Middle frontal gyrus (tissue), 1 donor: ENCODE results near the gene ATP5F1D.

Source experiments
- DNase-seq: peaks from one replicate; pipeline ENCODE4 v3.0.0-alpha.2; 2015; ENCODE audit warnings: low spot score; ENCODE audit errors: extremely low spot score

ATP5F1D gene

DNA sequence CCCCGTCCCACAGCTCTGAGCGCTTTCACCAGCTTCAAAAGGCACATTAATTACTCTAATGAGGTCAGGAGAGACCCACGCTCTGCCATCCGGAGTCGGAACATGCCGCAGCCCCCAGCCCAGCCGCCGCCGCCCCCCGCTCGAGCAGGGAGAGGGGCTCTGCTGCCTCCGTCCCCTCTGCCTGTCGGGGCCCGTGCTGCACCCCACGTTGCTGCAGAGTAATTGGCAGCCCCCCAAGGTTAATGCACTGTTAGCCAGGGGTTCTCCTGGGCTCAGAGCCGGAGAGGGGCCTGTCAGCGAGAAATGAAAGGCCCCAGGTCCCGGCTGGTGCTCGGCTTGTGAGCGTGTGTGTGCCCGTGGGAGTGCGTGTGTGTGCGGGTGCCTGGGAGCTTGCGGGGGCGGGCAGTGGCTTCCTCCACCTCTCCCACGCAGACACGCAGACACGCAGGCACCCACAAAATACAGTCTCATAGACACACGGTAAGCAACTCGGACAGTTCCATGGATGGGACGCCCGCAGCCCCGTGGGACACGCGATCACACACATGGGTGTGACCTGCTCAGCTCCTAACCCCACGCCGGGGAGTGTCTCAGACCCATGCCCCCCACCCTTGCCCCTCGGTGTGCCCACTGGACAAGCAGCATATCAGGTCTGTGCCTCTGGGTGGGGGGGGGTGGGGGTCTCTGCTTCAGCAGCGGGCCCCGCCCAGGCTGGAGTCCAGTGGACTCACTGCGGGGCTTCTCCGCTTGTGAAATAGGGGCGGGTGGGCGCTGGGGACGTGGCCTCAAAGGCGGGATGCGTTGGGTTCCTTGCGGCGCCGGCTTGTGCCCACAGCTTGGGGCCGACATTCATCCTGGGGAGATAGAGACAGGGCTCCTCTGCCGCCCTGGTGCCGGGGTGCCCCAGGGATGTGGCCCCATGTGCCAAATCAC, 39.4 kb downstream of the ATP5F1D start:
- DNase-seq, result no peak

DNA sequence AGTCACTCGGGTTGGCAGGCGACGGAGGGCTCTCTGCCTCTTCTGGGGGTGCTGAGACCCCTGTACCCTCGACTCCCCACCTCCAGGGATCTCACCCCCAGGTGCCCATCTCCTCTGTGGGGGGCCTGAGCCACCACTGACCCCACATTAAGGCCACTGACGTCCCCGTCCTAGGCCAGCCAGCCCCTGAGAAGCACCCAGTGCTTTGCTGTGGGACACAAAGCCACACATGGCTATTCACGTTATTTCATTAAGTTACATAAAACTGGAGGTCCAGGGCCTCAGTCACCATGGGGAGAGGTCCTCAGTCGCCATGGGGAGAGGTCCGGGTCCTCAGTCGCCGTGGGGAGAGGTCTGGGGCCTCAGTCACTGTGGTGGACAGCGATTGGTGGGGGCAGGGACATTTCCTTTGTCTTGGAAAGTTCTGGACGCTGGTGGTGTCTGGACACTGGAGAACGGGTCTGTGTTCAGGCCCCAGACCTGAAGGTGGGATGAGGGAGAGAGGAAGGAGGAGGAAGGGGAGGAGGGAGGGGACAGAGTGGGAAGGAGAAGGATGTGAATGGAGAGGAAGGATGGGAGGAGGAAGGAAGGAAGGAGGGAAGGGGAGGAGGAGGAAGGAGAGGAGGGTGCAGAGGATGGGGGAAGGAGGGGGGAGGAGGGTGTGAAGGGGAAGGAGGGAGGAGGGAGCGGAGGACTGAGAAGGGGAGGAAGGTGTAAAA, 40.2 kb downstream of the ATP5F1D start:
- DNase-seq, result no peak

DNA sequence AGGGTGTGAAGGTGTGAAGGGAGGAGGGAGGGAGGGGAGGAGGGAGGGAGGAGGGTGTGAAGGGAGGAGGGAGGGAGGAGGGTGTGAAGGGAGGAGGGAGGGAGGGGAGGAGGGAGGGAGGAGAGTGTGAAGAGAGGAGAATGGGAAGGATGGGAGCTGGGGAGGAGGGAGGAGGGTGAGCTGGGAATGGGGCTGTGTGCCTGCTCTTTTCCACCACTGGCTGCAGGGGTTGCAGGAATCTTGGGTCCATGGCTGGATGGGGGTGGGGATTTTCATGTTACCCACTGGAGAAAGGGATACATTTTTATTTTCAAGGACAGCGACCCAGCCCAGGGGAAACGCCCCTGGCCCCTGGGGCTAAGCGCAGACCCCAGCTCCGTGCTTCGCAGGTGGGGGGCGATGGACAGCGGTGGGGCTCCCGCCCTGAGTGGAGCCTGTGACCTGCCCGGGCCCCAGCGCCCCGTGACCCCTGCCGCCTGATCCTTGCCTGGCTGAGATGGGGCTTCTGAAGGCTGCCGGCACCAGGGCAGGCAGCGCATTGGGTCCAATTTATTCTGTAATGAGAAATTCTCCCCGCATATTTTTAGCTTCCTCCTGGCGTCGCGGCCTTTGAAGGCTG, 41.1 kb downstream of the ATP5F1D start:
- DNase-seq, result no peak

DNA sequence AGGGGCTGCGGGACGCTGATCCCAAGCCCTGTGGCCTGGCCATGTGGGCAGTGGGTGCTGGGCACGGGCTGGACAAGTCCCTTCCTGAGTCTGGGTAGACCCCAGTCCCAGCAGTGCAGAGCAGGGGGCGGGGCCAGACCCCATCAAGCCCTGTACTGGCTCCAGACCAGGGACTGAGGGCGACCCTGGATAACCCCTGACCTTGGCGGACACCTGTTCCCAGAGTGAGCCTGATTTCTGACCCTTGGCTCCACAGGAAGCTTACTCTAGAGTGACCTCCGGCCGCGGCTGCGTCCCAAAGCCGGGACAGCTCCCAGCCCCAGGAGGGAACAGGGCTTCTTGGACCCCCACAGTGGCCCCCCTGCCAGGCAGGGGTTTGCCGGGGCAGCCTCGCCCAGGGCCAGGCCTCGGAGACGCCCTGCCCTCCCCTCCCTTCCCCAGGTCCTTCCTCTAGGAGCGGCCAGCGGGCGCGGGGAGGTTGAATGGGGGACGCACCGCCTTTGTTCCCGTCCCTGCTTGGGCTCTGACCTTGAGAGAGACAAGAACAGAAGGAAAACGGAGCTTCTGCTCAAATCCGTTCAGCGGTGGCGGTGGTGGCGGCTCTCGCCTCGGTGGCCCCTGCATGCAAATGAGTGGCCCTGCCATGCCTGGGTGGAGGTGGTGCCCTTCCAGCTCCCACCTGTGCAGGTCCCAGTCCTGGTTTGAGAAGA, 41.8 kb downstream of the ATP5F1D start:
- no peak for DNase-seq

DNA sequence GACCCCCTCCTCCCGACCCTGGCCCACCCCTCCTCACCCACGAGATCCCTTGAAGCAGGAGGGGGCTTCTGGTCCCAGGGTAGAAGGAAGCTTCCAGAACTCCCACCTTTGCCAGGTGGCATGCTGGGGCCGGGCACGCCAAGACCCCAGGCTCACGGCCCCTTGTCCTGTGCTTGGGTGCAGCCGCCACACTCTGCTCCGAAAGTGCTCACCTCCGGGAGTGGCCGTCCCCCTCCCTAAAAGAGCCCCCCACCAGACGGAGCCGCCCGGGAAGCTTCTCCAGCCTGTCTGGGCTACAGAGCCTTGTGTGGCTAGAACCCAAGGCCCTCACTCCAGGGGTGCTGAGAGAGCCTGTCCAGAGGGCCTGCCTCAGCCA, 42.4 kb downstream of the ATP5F1D start:
- DNase-seq, result no peak

DNA sequence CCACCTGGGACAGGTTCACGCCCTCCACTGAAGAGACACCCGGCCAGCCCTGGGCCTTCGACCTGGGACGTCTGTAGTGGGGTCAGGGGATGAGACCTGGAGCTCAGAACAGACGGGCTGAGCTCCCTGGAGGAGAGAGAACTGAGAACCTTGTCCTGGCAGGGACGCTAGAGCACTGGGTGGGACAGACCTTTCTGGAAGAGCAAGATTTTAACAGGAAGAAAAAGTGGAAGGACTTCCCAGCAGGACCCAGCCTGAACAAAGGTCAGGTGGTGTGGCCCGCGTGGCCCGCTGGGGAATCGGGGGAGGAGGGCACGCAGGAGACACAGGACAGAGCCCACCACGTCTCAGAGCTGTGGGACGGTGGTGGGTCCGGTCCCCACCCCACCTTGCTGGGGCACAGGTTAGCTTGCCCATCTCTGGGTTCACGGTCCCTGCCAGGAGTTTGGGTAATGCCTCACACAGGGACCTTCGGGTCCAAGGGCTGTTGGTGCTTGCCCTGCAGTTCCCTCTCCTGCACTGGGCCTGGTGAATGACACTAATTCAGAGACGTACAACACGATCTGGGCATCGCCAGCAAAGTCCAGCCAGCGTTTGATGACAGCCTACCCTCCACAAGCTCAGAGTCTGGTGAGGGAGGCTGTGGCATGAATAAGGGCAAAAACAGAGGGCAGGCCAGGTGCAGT, 42.9 kb downstream of the ATP5F1D start:
- no peak for DNase-seq

DNA sequence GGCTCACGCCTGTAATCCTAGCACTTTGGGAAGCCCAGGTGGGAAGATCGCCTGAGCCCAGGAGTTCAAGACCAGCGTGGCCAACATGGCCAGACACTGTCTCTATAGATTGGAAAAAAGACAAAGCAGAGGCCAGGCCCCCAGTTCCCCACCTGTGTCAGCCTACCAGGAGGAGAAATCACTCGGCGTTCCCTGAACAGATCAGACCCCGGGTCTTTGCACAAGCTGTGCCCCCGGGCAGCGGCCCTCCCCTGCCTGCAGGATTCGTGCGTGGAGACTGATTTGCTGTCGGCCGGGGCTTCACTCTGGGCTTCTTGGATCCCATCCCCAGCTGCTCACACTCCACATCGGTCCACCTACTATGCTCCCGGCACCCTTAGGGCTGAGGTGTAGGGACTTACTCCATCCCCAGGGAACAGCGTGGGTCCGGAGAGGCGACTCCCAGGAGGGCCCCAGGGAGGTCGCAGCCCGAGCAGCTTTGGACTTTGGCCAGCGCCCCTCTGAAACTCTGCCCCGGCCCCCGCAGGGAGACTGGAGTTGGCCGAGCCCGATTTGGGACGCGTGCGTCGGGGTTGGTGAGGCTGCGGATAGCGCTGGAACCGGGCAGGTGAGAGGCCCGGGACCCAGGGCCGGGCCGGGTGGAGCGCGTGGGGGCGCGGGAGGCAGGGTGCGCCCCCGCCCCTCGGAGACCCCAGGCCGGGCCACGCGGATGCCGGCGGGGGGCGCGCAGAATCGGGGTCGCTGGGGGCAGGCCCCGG, 43.6 kb downstream of the ATP5F1D start:
- DNase-seq, result no peak

DNA sequence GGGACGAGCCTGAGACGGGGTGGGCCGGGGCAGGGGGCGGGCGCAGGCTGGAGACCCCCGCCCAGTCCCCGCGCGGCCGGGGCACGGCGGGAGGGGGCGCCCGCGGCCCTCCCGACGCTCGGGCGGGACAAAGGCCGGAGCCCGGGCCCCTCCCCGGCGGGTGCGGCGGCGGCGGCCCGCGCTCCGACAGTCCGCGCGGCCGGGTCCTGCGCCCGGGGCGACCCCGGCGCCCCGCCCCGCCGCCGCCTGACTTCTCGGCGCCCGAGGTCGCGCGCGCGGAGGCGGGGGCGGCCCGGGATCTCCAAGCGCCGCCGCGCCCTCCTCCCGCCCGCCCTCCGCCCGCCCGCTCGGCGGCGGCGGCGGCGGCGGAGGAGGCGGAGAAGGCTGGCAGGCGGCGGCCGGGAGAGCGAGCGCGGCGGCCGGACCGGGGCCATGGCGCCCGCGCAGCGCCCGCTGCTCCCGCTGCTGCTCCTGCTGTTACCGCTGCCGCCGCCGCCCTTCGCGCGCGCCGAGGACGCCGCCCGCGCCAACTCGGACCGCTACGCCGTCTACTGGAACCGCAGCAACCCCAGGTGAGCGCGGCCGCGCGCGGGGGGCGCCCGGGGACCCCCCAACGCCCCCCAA, 44.3 kb downstream of the ATP5F1D start, which contains the start of gene EFNA2:
Gene EFNA2, plus strand, starts transcription at position 137 of the 624 bp plus-strand sequence. Its CDS starts 296 bp downstream, at position 433.
- no peak for DNase-seq

DNA sequence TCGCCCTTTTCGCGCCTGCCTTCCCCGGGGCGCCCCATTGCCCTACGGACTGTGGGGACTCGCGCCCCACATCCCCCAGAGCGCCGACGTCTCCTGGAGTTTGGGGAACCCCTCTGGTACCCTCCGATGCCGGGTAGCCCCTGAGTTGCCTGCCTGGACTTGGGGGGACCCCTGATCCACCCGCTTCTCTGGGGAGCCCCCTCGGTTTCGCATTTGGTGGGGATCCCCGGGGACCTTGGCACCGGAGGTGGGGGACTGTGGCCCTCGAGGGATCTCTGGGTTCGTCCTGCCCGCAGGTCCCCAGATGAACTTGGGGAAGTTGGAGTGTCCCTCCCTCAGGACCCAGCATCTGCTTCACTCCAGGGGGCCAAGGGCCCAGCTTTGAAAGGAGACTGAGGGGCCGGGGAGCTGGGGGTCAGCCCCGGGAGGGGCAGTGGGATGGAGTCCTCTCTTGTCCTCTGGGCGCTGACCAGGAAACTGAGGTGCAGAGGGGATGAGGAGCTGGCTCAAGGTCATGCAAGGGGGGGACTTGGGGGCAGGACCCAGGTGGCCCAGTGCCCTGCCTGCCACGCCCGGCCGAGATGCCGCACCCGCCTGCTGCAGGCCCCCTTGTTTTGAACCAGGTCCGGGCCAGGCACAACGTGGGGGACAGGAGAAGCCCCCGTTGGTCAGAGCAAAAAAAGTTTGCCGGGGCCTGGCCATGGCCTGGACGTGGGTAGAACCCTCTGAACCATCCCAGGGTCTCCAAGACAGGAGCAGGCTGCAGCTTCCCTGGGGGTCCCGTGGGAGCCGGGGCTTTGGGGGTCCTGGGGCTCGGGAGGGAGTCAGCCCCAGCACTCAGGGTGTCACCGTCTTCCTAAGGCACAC, 45.2 kb downstream of the ATP5F1D start:
- no peak for DNase-seq

DNA sequence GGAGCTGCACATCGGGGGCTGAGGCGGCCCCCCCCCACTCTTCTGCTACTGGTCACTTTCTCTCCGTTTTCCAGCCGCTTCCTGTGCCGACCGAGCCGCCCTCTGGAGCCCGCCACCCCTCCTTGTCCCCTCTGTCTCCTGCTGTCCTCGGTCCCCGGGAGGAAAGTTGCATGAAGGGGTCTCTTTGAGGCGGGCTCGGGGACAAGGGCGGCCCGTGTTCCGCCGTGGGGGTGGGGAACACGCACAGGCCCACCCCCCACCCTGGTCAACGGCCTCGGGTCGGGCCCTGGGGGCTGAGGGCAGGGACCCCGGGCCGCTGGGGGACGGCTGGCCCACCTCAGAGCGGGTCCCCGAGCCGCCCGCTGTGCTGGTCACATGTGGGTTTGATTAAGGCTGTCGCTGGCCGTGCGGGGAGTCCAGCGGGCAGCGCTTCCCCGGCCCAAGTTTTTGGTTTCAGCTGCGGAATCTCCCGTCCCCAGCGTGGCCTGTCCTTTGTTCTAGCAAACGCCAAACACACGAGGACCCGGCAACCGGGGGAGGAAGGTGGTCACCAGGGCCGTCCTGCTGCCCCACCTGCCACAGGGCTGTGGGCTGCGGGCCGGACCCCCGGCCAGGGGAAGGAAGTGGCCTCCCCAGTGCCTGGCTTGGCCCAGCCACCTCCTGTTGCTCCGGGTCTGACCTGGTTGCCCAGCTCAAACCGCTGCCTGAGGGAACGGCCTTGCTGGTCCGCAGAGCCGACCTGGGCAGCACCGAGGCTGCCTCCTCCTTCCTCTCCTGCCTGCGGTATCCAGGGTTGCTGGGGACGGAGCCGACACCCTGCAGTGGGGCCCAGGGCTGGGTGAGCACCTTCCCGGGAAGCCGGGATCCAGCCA, 46.0 kb downstream of the ATP5F1D start:
- DNase-seq, result no peak

DNA sequence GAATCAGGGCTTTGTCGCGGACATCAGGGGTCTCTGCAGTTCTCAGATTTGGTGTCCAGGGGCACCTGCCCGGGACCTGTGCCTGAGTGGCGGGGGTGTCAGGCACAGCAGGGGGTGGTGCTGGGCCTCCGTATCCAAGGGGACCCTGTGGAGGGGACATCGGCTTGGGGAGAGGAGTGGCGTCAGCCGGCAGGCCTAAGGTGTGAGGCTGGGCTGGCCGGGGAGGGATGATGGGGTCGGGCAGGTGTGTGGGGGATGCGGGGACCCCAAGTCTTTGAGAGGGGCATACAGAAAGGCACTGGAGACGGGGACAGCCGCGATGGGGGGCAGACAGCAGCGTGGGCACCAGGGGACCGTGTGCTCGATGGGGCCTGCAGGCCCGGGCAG, 46.7 kb downstream of the ATP5F1D start:
- no peak for DNase-seq

DNA sequence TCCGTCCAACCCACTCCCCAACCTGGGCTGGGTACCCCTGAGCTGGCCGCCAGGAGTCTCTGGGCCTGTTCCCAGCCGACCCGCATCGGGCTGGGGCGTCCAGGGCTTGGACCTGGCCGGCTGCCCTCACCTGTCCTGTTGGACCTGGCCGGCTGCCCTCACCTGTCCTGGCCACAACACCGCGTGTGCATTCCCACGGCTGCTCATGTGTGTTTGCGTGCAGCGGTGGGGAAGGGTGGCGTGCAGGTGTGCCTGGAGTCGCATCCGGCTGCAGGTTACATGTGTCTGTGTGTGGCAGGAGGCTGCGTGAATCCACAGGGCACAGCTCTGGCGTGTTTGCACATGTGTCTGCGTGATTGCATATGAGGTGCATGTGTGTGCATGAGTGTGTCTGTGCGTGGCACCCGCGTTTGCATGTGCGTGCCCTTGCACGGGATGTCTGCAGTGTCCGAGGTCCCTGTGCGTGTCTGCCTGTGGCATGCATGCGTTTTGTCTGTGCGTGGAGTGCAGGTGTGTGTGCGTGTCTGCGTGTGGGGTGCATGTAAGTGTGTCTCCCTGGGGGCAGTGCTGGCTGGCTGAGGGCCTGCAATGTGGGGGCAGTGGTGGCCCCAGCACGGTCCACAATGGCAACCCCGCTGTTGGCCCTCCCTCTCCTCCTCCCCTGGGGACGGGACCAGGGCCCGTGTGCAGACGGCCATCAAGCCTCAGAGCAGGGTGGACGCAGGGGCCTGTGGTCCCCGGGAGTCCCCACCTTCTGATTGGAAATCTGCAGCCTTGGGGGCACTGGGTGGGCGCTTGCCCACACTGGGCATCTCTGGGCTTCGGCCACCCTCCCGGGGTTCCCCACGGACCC, 47.5 kb downstream of the ATP5F1D start:
- no peak for DNase-seq

DNA sequence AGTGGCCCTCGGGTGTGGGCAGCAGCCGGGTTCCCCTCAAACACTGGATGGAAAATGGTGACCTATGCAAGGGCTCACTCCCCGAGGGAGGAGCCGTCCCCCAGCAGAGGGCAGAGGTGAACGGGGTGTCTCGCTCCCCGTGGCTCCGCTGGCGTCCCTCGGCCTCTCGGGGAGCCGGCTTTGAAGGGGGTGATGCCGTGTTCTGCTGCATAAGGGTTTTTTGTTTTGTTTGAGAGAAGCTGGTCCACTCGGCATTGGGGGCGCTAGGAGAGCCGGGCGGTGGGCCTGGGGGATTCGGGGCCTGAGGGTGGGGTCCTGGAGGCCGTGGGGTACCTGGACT, 48.1 kb downstream of the ATP5F1D start:
- DNase-seq, result no peak

DNA sequence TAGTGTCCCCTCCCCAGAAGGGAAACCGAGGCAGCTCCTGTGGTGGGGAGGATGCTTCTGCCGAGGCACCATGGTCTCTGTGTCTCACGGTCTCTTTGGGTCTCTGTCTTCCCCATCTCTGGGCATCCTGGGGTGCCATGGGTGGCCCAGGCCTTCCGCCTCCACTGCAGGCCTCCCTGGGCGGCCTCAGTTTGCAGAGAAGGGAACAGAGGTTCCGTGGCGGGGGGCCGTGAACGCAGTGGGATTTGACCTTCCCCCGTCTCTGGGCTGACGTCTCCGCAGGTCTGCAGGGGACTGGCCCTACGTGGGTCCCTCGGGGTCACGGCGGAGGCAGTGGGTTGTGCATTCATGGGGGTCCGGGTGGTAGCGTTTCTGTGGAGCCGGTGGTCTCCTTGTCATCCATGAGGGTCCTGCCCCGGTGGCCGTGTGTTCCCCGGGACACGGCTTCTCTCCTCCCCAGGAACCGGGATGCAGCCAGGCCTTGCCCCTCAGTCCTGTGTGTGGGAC, 48.7 kb downstream of the ATP5F1D start:
- DNase-seq, result no peak

DNA sequence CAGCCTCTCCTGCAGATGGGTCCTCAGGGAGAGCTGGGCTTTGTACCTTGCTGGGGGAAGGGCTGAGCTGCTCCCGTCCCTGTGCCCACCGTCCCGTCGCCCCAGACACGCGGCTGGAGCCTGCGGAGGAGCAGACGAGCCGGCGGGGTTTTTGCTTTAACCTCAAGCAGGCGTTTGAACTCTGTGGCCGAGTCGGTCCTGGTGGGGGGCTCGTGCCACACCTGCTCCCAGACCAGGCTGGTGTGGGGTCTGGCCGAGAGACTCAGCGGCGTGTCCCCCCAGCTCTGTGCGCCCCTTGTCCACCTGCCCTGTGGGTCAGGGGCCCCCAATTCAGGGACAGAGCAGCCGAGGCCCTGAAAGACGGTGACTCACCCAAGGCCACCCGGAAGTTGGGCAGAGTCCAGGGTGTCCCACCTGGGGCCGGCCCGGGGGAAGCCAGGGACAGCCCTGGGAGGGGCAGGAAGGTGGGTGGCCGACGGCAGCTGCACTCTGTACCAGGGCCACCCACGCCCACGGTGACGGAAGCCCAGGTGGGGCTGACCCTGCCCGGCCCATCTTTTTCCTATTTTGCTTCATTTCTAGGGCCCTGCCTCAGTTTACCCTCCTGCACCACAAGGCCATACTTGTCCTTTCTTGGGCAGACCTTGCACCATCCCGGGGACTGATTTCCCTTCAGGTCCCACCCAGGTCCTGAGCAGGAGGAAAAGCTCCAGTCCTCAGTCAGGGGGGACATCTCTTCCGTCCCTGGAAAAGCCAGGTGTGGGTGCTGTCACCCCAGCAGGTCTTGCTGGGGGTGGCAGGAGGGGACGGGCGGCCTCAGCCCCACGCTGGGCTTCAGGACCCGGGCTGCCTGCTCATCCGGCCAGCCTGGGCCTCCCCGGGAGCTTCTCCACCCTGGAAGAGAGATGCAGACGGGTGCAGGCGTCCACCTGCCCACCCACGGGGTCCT, 49.4 kb downstream of the ATP5F1D start:
- DNase-seq, result no peak
